MCF 10A (cell line): ENCODE results near the gene CHRDL2. TPM values are rescaled to one million over a fixed set of nuclear protein-coding genes. Genes with fewer than 3 reads are reported as not detected.

ENCODE experiments used
- BruUV-seq: library from RNA; stranded (reverse); fragments of 400-500 nt; replicated peaks from 2 replicates; lab custom pipeline; 2021; lab: Mats Ljungman, UMichigan
- CTCF ChIA-PET: fragments of 300-600 bp; sonication (Branson Sonifier 250); formaldehyde crosslinking; extraction: SDS; loops from one replicate; lab custom pipeline; 2021; ENCODE audit warnings: antibody characterized with exemption, inconsistent platforms; lab: Yijun Ruan, JAX
- POLR2A ChIA-PET: fragments of 300-600, 350-650 bp; sonication (Branson Sonifier 250); formaldehyde crosslinking; extraction: SDS; loops from one replicate; lab custom pipeline; 2020; ENCODE audit warnings: antibody characterized with exemption, inconsistent platforms; lab: Yijun Ruan, JAX
- DNase-seq: peaks from one replicate; pipeline ENCODE4 v3.0.0-alpha.2; 2018; ENCODE audit not compliant: unreplicated experiment
- H3K27ac Mint-ChIP-seq: one replicate; pipeline ENCODE4 v1.8.0; 2022; ENCODE audit warnings: mild to moderate bottlenecking, low read depth, mixed read lengths; ENCODE audit not compliant: unreplicated experiment
- H3K27me3 Mint-ChIP-seq: one replicate; pipeline ENCODE4 v1.8.0; 2022; ENCODE audit warnings: mixed read lengths; ENCODE audit not compliant: insufficient read depth, unreplicated experiment
- H3K36me3 Mint-ChIP-seq: one replicate; pipeline ENCODE4 v1.8.0; 2022; ENCODE audit warnings: mild to moderate bottlenecking, moderate library complexity, mixed read lengths; ENCODE audit not compliant: insufficient read depth, unreplicated experiment
- H3K4me1 Mint-ChIP-seq: one replicate; pipeline ENCODE4 v1.8.0; 2022; ENCODE audit warnings: mixed read lengths; ENCODE audit not compliant: insufficient read depth, unreplicated experiment
- H3K4me3 Mint-ChIP-seq: one replicate; pipeline ENCODE4 v1.8.0; 2022; ENCODE audit warnings: mild to moderate bottlenecking, moderate library complexity, mixed read lengths; ENCODE audit not compliant: unreplicated experiment
- H3K9me3 Mint-ChIP-seq: one replicate; pipeline ENCODE4 v1.8.0; 2022; ENCODE audit warnings: mixed read lengths; ENCODE audit not compliant: unreplicated experiment
- intact Hi-C: fragments of 100-400 bp; cut with micrococcal nuclease; formaldehyde crosslinking; loops from 2 replicates; pipeline ENCODE4 v1.14.1; 2022
- total RNA-seq: library from RNA; stranded (reverse); gene quantifications from 2 replicates; pipeline ENCODE4 v1.2.3, GENCODE V29; 2022
- TF ChIP-seq, protein P1 (sequence below): fragments of 200-600 bp; IDR thresholded peaks from one replicate; pipeline ENCODE4 v1.8.0; 2022; ENCODE audit warnings: antibody characterized with exemption, mild to moderate bottlenecking; ENCODE audit not compliant: unreplicated experiment

The CHRDL2 gene
- total RNA-seq, 1 experiment from 2014 or later = not detected

DNA sequence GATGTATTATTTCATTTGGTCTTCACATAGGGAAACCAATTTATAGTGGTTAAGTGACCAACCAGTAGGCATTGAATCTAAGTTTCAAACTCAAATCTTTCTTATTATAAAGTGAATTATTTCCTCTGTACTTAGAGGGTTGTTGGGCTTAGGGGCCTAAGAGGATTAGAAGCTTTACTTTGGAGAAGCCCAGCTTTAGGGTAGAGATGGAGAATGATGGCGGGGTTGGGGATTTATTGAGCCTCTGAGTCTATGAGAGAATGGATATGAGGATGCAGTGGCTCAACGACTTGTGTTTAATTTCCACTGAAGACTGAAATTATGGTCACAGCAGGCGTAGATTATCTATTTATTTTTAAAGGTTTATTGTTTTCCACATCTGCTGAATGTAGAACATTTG lies 55.5 kb downstream of the CHRDL2 start:
- Mint-ChIP-seq H3K27me3 (no peaks in the 10 kb centered on the region), H3K9me3 (no peaks in the 10 kb centered on the region), H3K27ac (no peak overlapping the region), H3K4me1 (peaks cover 20% of the 10 kb centered on the region), H3K4me3 (no peak overlapping the region), H3K36me3 (no peaks in the 10 kb centered on the region)
- intact Hi-C loops = no loop called here
- DNase-seq = no peak
- ChIA-PET POLR2A (no interaction called here), CTCF (interaction anchor here (0.9 to 1.2 kb wide), 3 partner anchors 26 to 27 kb away, joined by 3 to 5 read pairs (median 3); no protein-coding TSS in a partner anchor)
- TF ChIP-seq, protein P1, sequence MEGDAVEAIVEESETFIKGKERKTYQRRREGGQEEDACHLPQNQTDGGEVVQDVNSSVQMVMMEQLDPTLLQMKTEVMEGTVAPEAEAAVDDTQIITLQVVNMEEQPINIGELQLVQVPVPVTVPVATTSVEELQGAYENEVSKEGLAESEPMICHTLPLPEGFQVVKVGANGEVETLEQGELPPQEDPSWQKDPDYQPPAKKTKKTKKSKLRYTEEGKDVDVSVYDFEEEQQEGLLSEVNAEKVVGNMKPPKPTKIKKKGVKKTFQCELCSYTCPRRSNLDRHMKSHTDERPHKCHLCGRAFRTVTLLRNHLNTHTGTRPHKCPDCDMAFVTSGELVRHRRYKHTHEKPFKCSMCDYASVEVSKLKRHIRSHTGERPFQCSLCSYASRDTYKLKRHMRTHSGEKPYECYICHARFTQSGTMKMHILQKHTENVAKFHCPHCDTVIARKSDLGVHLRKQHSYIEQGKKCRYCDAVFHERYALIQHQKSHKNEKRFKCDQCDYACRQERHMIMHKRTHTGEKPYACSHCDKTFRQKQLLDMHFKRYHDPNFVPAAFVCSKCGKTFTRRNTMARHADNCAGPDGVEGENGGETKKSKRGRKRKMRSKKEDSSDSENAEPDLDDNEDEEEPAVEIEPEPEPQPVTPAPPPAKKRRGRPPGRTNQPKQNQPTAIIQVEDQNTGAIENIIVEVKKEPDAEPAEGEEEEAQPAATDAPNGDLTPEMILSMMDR = no peak
- no TSS peak for BruUV-seq

DNA sequence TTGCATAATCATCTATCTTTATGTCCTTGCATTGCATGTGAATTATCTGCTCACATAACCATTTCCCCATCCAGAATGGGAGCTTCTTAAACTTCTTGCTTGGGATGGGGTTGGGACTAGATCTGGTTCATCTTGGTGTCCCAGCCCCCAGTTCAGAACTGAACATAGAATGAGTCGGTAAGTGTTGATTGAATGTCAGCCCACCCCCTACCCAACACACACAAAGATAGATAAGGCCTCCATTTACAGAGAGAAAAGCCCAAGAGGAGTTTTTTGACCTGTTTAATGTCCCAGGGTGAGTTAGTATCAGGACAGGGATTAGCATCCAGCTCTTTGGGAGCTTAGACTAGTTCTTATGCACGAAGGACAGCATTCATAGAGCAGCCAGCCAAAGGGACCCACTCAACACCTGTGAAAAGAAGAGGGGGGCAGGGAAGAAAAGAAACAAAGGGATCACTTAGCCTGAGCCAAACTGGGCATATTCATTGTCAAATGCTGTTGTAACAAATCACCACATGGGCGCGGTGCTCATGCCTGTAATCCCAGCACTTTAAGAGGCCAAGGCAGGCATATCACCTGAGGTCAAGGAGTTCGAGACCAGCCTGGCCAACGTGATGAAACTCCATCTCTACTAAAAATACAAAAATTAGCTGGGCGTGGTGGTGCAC lies 57.4 kb downstream of the CHRDL2 start:
- CTCF ChIA-PET = interaction anchor here (0.7 to 1.5 kb wide), 7 partner anchors 20 to 650 kb away, joined by 3 to 6 read pairs (median 3); no protein-coding TSS in a partner anchor
- no peak for DNase-seq
- H3K27me3 Mint-ChIP-seq = no peaks in the 10 kb centered on the region
- H3K4me3 Mint-ChIP-seq = no peak overlapping the region
- BruUV-seq = no TSS peak
- TF ChIP-seq, protein P1 = no peak
- POLR2A ChIA-PET = no interaction called here
- H3K9me3 Mint-ChIP-seq = no peaks in the 10 kb centered on the region
- intact Hi-C loops = no loop called here
- H3K27ac Mint-ChIP-seq = peak overlapping the region; percentile 73
- no peaks in the 10 kb centered on the region for H3K36me3 Mint-ChIP-seq
- peaks cover 20% of the 10 kb centered on the region for H3K4me1 Mint-ChIP-seq

DNA sequence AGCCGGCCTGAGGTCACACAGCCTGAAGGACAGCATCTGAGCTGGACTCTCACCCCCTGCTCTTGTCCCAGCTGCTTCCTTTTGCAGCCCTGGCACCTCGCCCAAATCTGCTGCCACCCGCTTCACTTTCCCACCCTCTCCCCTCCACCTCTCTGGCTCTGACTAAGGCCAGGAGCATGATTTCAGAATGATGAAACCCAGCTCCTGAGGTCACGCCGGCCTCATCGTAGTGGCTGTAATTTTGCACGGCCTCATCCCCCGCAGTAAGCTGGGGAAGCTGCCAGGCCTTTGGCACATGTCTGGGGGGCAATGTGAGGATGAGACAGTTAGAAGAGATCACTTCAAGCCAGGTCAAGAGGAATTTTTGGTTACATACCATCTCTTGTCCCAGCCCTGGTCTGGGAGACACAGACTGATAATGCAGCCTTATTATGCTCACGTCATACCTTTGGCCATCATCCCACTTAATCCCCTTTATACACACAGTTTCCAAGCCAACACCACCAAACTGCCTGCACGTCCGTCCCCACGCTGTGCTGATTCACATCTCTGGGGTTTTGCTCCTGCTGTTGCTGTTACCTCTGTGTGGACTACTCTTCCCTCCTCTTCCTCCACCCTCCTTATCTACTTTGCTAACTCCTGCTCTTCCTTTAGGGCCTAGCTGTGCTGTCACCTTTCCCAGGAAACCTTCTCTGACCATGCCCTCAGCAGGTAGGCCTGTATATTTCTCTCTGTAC lies 58.1 kb downstream of the CHRDL2 start:
- H3K27ac Mint-ChIP-seq = peak overlapping the region; percentile 73
- no peaks in the 10 kb centered on the region for H3K9me3 Mint-ChIP-seq
- POLR2A ChIA-PET = interaction anchor here (0.6 to 1.8 kb wide), 6 partner anchors 14 to 80 kb away, joined by 3 to 7 read pairs (median 4); partner anchors contain the start of gene POLD3
- H3K36me3 Mint-ChIP-seq = no peaks in the 10 kb centered on the region
- DNase-seq = peak; percentile 96
- CTCF ChIA-PET = interaction anchor here (0.6 to 1.4 kb wide), 9 partner anchors 21 to 651 kb away, joined by 3 to 6 read pairs (median 3); no protein-coding TSS in a partner anchor
- BruUV-seq = TSS peak; percentile 42
- intact Hi-C loops = no loop called here
- no peak overlapping the region for H3K4me3 Mint-ChIP-seq
- no peaks in the 10 kb centered on the region for H3K27me3 Mint-ChIP-seq
- TF ChIP-seq, protein P1 = no peak
- peaks cover 20% of the 10 kb centered on the region for H3K4me1 Mint-ChIP-seq
